ENCODE measurements around the gene SIGMAR1.

Gene SIGMAR1

GRCh38 chr9:34594177-34594576, 43.4 kb downstream of the SIGMAR1 start:
- Histone ChIP-seq H3K36me3 (replicated peaks; ENCODE audit: insufficient read depth, low read length) (no peaks in the 10 kb centered on the region), H3K9ac (ENCODE audit: low read length) (no peak overlapping the region), H3K4me2 (ENCODE audit: low read depth, low read length) (no peak overlapping the region), H3F3A (ENCODE audit: insufficient read depth, low read length) (no peaks in the 10 kb centered on the region), H3K4me3 (ENCODE audit: low read length) (no peak overlapping the region), H4K20me1 (ENCODE audit: insufficient read depth, low read length) (no peaks in the 10 kb centered on the region), H3K9me3 (replicated peaks; ENCODE audit: insufficient read depth, low read length) (no peaks in the 10 kb centered on the region), H3K9me2 (replicated peaks; ENCODE audit: insufficient read depth, low read length) (no peaks in the 10 kb centered on the region), H2AFZ (ENCODE audit: low read length) (no peak overlapping the region), H3K27me3 (replicated peaks; ENCODE audit: insufficient read depth, low read length) (peaks cover 43% of the 10 kb centered on the region), H3K4me1 (ENCODE audit: low read length) (0 out of 2 replicates have a peak, but pooled peaks cover 3% of the 10 kb centered on the region), H3K79me2 (ENCODE audit: low read length) (no peaks in the 10 kb centered on the region), H3K27ac (ENCODE audit: low read length) (no peak overlapping the region)
- TF ChIP-seq CTCF (IDR thresholded peaks at IDR 0.05; ENCODE audit: low read length) (no peak), EZH2 (optimal IDR thresholded peaks at IDR 0.05; ENCODE audit: low read depth, low read length) (no peak), EZH2phosphoT487 (IDR thresholded peaks at IDR 0.05; ENCODE audit: low read length) (no peak)
- DNase-seq, result no peak

GRCh38 chr9:34592895-34593601, 44.5 kb downstream of the SIGMAR1 start:
- H3K9me3 ChIP-seq (replicated peaks; ENCODE audit: insufficient read depth, low read length), result no peaks in the 10 kb centered on the region
- no peak for DNase-seq
- 0 out of 2 replicates have a peak, but pooled peaks cover 3% of the 10 kb centered on the region for H3K4me1 ChIP-seq (ENCODE audit: low read length)
- peaks cover 54% of the 10 kb centered on the region for H3K27me3 ChIP-seq (replicated peaks; ENCODE audit: insufficient read depth, low read length)
- H3K4me3 ChIP-seq (ENCODE audit: low read length), result no peak overlapping the region
- H3K9ac ChIP-seq (ENCODE audit: low read length), result no peak overlapping the region
- H3K79me2 ChIP-seq (ENCODE audit: low read length), result no peaks in the 10 kb centered on the region
- no peaks in the 10 kb centered on the region for H3K36me3 ChIP-seq (replicated peaks; ENCODE audit: insufficient read depth, low read length)
- H3K4me2 ChIP-seq (ENCODE audit: low read depth, low read length), result no peak overlapping the region
- H3F3A ChIP-seq (ENCODE audit: insufficient read depth, low read length), result no peaks in the 10 kb centered on the region
- TF ChIP-seq EZH2phosphoT487 (IDR thresholded peaks at IDR 0.05; ENCODE audit: low read length) (no peak), EZH2 (optimal IDR thresholded peaks at IDR 0.05; ENCODE audit: low read depth, low read length) (no peak), CTCF (IDR thresholded peaks at IDR 0.05; ENCODE audit: low read length) (no peak)
- H4K20me1 ChIP-seq (ENCODE audit: insufficient read depth, low read length), result no peaks in the 10 kb centered on the region
- H3K9me2 ChIP-seq (replicated peaks; ENCODE audit: insufficient read depth, low read length), result no peaks in the 10 kb centered on the region
- no peak overlapping the region for H2AFZ ChIP-seq (ENCODE audit: low read length)
- no peak overlapping the region for H3K27ac ChIP-seq (ENCODE audit: low read length)

GRCh38 chr9:34591917-34592866, 45.4 kb downstream of the SIGMAR1 start:
- Histone ChIP-seq H3K27ac (ENCODE audit: low read length) (no peak overlapping the region), H3F3A (ENCODE audit: insufficient read depth, low read length) (no peaks in the 10 kb centered on the region), H3K4me1 (ENCODE audit: low read length) (0 out of 2 replicates have a peak, but pooled peaks cover 3% of the 10 kb centered on the region), H3K79me2 (ENCODE audit: low read length) (no peaks in the 10 kb centered on the region), H3K27me3 (replicated peaks; ENCODE audit: insufficient read depth, low read length) (peaks cover 62% of the 10 kb centered on the region), H3K9me3 (replicated peaks; ENCODE audit: insufficient read depth, low read length) (no peaks in the 10 kb centered on the region), H4K20me1 (ENCODE audit: insufficient read depth, low read length) (no peaks in the 10 kb centered on the region), H3K9ac (ENCODE audit: low read length) (no peak overlapping the region), H3K4me3 (ENCODE audit: low read length) (no peak overlapping the region), H3K36me3 (replicated peaks; ENCODE audit: insufficient read depth, low read length) (no peaks in the 10 kb centered on the region), H3K9me2 (replicated peaks; ENCODE audit: insufficient read depth, low read length) (no peaks in the 10 kb centered on the region), H2AFZ (ENCODE audit: low read length) (no peak overlapping the region), H3K4me2 (ENCODE audit: low read depth, low read length) (peak overlapping the region; percentile 90; the same call in 1 of the 2 replicates)
- no peak for DNase-seq
- no peak for TF ChIP-seq EZH2phosphoT487 (IDR thresholded peaks at IDR 0.05; ENCODE audit: low read length)
- TF ChIP-seq EZH2 (optimal IDR thresholded peaks at IDR 0.05; ENCODE audit: low read depth, low read length), result no peak
- TF ChIP-seq CTCF (IDR thresholded peaks at IDR 0.05; ENCODE audit: low read length), result no peak

All from MM.1S (cell line).